WI38 (cell line): ENCODE data around the gene CPA3.

Source experiments
- H3K4me3 ChIP-seq: 2 replicates; pipeline ENCODE4 v1.5.1; 2011; ENCODE audit warnings: low read depth, mild to moderate bottlenecking, control low read depth, low read length
- CTCF ChIP-seq: IDR thresholded peaks from 2 replicates; pipeline ENCODE4 v1.5.1; 2012; ENCODE audit warnings: low read depth, mild to moderate bottlenecking, control low read depth, low read length

Gene CPA3

GRCh38 chr3:148943506-148944205, 78.6 kb downstream of the CPA3 start:
- peak; percentile 34; the same call in 1 of the 2 replicates for TF ChIP-seq CTCF
- H3K4me3 ChIP-seq = no peak overlapping the region

DNA sequence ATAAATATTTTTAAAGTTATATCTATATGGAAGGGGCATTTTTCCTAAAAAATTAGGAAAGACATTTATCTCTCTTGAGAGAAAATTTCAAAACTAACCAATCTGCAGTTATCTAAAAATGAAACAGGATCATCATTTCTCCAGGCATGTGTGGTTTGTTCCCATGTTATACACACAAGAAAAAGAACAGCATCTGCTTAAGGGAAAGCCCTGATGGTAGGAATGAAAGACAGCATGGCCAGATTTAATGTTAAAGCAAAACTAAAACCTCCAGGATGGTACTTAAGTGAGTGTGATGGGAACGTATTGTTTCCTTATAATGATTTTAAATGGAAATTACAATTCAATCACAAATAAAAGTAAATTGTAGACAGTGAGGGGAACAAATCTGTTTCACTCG, 80.0 kb downstream of the CPA3 start:
- TF ChIP-seq CTCF = no peak
- no peak overlapping the region for H3K4me3 ChIP-seq
